Kidney (tissue), 14 donors: Measurements from ENCODE around the gene ARF1. TPM values are rescaled to one million over a fixed set of nuclear protein-coding genes. Genes with fewer than 3 reads are reported as not detected.
A peak's percentile ranks its signal among the peaks of the same experiment; 100 is the strongest.

Experiments used
- DNase-seq, 5 donors: peaks; one replicate each; pipeline ENCODE4 v3.0.0-alpha.2; 2013 to 2020
- FAIRE-seq: peaks from 2 replicates; lab custom pipeline; 2012; peaks lifted over from hg19 to GRCh38; lab: Jason Lieb, UNC
- H3K27ac ChIP-seq, 2 donors: one replicate each; pipeline ENCODE4 v1.7.0; 2013; ENCODE audit warnings: low read depth in 2 of 2, low read length in 2 of 2, inconsistent platforms in 1 of 2
- H3K27me3 ChIP-seq: one replicate; pipeline ENCODE4 v1.7.1; 2013; ENCODE audit warnings: low read length, inconsistent platforms; ENCODE audit not compliant: control insufficient read depth, insufficient read depth
- H3K36me3 ChIP-seq, 3 donors: one replicate each; pipeline versions ENCODE4 v1.7.0 to v1.7.1; 2013; ENCODE audit warnings: low read length in 3 of 3, control low read depth in 1 of 3, inconsistent platforms in 1 of 3; ENCODE audit not compliant: insufficient read depth in 3 of 3, control insufficient read depth in 2 of 3
- H3K4me1 ChIP-seq, 3 donors: one replicate each; pipeline versions ENCODE4 v1.7.0 to v1.7.1; 2013; ENCODE audit warnings: low read length in 3 of 3, inconsistent platforms in 1 of 3, low read depth in 1 of 3; ENCODE audit not compliant: control insufficient read depth in 2 of 3, insufficient read depth in 2 of 3
- H3K4me3 ChIP-seq, 3 donors: one replicate each; pipeline versions ENCODE4 v1.7.0 to v1.8.1; 2013; ENCODE audit warnings: low read length in 3 of 3, control low read depth in 1 of 3, inconsistent platforms in 1 of 3
- H3K9ac ChIP-seq, 3 donors: one replicate each; pipeline versions ENCODE4 v1.7.0 to v1.7.1; 2013; ENCODE audit warnings: low read length in 3 of 3, control low read depth in 1 of 3, inconsistent platforms in 1 of 3
- H3K9me3 ChIP-seq, 3 donors: one replicate each; pipeline versions ENCODE4 v1.7.0 to v1.7.1; 2013; ENCODE audit warnings: low read length in 3 of 3, control low read depth in 1 of 3, inconsistent platforms in 1 of 3; ENCODE audit not compliant: control insufficient read depth in 2 of 3, insufficient read depth in 1 of 3
- CTCF ChIP-seq: IDR thresholded peaks from 3 replicates; pipeline ENCODE4 v1.5.1; 2012; ENCODE audit warnings: mild to moderate bottlenecking, moderate library complexity, borderline replicate concordance; ENCODE audit not compliant: insufficient read depth; ENCODE audit errors: extremely low read depth
- intact Hi-C: fragments of 100-400 bp; cut with DNase I; formaldehyde crosslinking; loops from one replicate; pipeline ENCODE4 v1.11.1; 2022
- polyA plus RNA-seq: library from polyadenylated mRNA; stranded (reverse); fragments of 350-450 nt; fragmentation: Illumina TruSeq; extraction: RNeasy Lipid Tissue Mini Kit (QIAGEN cat#74804); gene quantifications from one replicate; pipeline ENCODE4 v1.2.3, GENCODE V29; 2014; ENCODE audit warnings: low read depth, low replicate concordance; ENCODE audit not compliant: insufficient read depth
- total RNA-seq: library from RNA; stranded (reverse); fragmentation: NEBNext Ultra II Directional; extraction: Animal tissue kit (Norgen Biotek cat#: 25700); gene quantifications from one replicate; pipeline ENCODE4 v1.2.1, GENCODE V29; 2021
- donor health status: control.
- donor health status: control.
- donor health status: control.
- donor health status: control.
- donor health status: control.
- donor health status: DM: yes; HTN: yes; CAD: no.
- donor health status: Normal renal cell carcinoma (clear cell type).

The ARF1 gene
- total and polyA plus RNA-seq, 2 donors from 2014 or later: 383 to 398 TPM

GRCh38 chr1:228061411-228062084, 21.0 kb upstream of the ARF1 start:
- no peak for TF ChIP-seq CTCF
- Histone ChIP-seq H3K9me3 (no peaks in the 10 kb centered on the region), H3K27ac (no peak overlapping the region), H3K4me1 (peaks cover 0 to 5% (median 0%) of the 10 kb centered on the region in 3 donors), H3K27me3 (peaks cover 20% of the 10 kb centered on the region), H3K36me3 (no peaks in the 10 kb centered on the region), H3K4me3 (no peak overlapping the region), H3K9ac (no peak overlapping the region)
- FAIRE-seq (no peak), DNase-seq (peak in 2 of 5 donors; percentile 37 to 53)
- intact Hi-C loops: no loop called here

GRCh38 chr1:228062085-228062791, 20.3 kb upstream of the ARF1 start:
- Histone ChIP-seq H3K4me3 (no peak overlapping the region), H3K36me3 (no peaks in the 10 kb centered on the region), H3K9me3 (no peaks in the 10 kb centered on the region), H3K4me1 (peaks cover 0 to 5% (median 0%) of the 10 kb centered on the region in 3 donors), H3K27ac (no peak overlapping the region), H3K27me3 (peaks cover 20% of the 10 kb centered on the region), H3K9ac (no peak overlapping the region)
- DNase-seq (no peak), FAIRE-seq (no peak)
- no peak for TF ChIP-seq CTCF
- intact Hi-C loops: no loop called here

GRCh38 chr1:228062812-228063211, 19.7 kb upstream of the ARF1 start:
- peaks cover 0 to 5% (median 0%) of the 10 kb centered on the region in 3 donors for H3K4me1 ChIP-seq
- H3K36me3 ChIP-seq: no peaks in the 10 kb centered on the region
- TF ChIP-seq CTCF: no peak
- no peak overlapping the region for H3K27ac ChIP-seq
- H3K27me3 ChIP-seq: peaks cover 16% of the 10 kb centered on the region
- H3K4me3 ChIP-seq: no peak overlapping the region
- no peaks in the 10 kb centered on the region for H3K9me3 ChIP-seq
- DNase-seq (peak in 1 of 5 donors; percentile 49), FAIRE-seq (no peak)
- intact Hi-C loops: no loop called here
- no peak overlapping the region for H3K9ac ChIP-seq
